SU-DHL-6 (cell line): ENCODE results near the gene TARBP1.

Experiments used
- H2AFZ ChIP-seq: fragments of 200-600 bp; sonication (generic); 2 replicates; pipeline ENCODE4 v1.6.1; 2014; ENCODE audit warnings: low read depth, mild to moderate bottlenecking, moderate library complexity, mixed read lengths, antibody characterized with exemption, low read length; ENCODE audit not compliant: severe bottlenecking
- H3F3A ChIP-seq: fragments of 200-600 bp; shearing (Covaris generic); 2 replicates; pipeline ENCODE4 v1.6.0; 2016; ENCODE audit warnings: antibody characterized with exemption, mild to moderate bottlenecking; ENCODE audit not compliant: insufficient read depth
- H3K27ac ChIP-seq: fragments of 200-600 bp; sonication (generic); 2 replicates; pipeline ENCODE4 v1.5.1; 2016; ENCODE audit warnings: low read depth, mild to moderate bottlenecking, low read length, moderate library complexity, mixed read lengths
- H3K27me3 ChIP-seq: fragments of 200-600 bp; sonication (generic), shearing (Covaris generic); 2 replicates; pipeline ENCODE4 v1.6.0; 2014; ENCODE audit warnings: mild to moderate bottlenecking, low read length
- H3K36me3 ChIP-seq: fragments of 200-600 bp; sonication (generic); 2 replicates; pipeline ENCODE4 v1.6.1; 2014; ENCODE audit warnings: mild to moderate bottlenecking, low read length, mixed read lengths
- H3K4me2 ChIP-seq: fragments of 300-600, 200-600 bp; shearing (Covaris generic), sonication (generic); 2 replicates; pipeline ENCODE4 v1.6.0; 2014; ENCODE audit warnings: low read length, low read depth, mild to moderate bottlenecking; ENCODE audit not compliant: poor library complexity, severe bottlenecking
- H3K4me3 ChIP-seq: fragments of 200-600 bp; sonication (generic); 2 replicates; pipeline ENCODE4 v1.5.1; 2014; ENCODE audit warnings: antibody characterized with exemption, low read length, mild to moderate bottlenecking, mixed read lengths; ENCODE audit not compliant: insufficient read depth, poor library complexity, severe bottlenecking
- H3K79me2 ChIP-seq: fragments of 200-600 bp; sonication (generic); 2 replicates; pipeline ENCODE4 v1.6.1; 2014; ENCODE audit warnings: mild to moderate bottlenecking, low read length, moderate library complexity; ENCODE audit not compliant: insufficient read depth
- H3K9ac ChIP-seq: fragments of 200-600 bp; sonication (generic); 2 replicates; pipeline ENCODE4 v1.7.0; 2014; ENCODE audit warnings: mild to moderate bottlenecking, low read length
- H3K9me2 ChIP-seq: fragments of 200-600 bp; sonication (generic); replicated peaks from 2 replicates; pipeline ENCODE4 v1.6.1; 2014; ENCODE audit warnings: low read length; ENCODE audit not compliant: insufficient read depth
- H3K9me3 ChIP-seq: fragments of 200-600 bp; sonication (generic); 2 replicates; pipeline ENCODE4 v1.6.1; 2014; ENCODE audit warnings: low read length, mixed read lengths; ENCODE audit not compliant: insufficient read depth
- H4K20me1 ChIP-seq: fragments of 200-600 bp; sonication (generic); 2 replicates; pipeline ENCODE4 v1.6.1; 2014; ENCODE audit warnings: low read depth, mild to moderate bottlenecking, antibody characterized with exemption, low read length, moderate library complexity, mixed read lengths
- EZH2phosphoT487 ChIP-seq: fragments of 200-600 bp; sonication (generic), shearing (Covaris generic); conservative IDR thresholded peaks from 2 replicates; pipeline ENCODE4 v1.6.1; 2018; ENCODE audit warnings: mild to moderate bottlenecking, antibody characterized with exemption, low read length, moderate library complexity, mixed read lengths
- TF ChIP-seq, protein P1 (sequence below): fragments of 200-600 bp; sonication (generic); IDR thresholded peaks from one replicate; pipeline ENCODE4 v1.5.1; 2017; ENCODE audit warnings: antibody characterized with exemption, mild to moderate bottlenecking, low read length, moderate library complexity; ENCODE audit not compliant: insufficient read depth, poor library complexity, severe bottlenecking

TARBP1 gene

DNA sequence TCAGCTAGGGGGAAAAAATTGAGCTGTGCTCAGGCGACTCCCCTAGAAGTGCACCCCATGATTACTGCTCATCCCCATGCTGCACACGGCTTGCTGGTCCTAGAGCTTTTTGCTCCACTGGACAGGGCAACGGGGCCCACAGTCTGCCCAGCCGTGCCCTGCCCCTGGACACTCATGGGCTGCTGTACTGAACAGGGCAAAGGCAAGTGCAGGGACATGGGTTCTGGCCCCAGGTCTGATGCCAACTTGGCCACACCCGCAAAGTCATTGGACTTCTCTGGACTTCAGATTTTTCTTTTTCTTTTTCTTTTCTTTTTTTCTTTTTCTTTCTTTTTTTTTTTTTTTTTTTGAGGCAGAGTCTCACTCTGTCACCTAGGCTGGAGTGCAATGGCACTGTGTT, 42.9 kb upstream of the TARBP1 start:
- no peak overlapping the region for H3K27ac ChIP-seq
- H3K4me2 ChIP-seq, result no peak overlapping the region
- no peak overlapping the region for H3K4me3 ChIP-seq
- H3K79me2 ChIP-seq, result no peaks in the 10 kb centered on the region
- no peak for TF ChIP-seq EZH2phosphoT487
- TF ChIP-seq, protein P1, sequence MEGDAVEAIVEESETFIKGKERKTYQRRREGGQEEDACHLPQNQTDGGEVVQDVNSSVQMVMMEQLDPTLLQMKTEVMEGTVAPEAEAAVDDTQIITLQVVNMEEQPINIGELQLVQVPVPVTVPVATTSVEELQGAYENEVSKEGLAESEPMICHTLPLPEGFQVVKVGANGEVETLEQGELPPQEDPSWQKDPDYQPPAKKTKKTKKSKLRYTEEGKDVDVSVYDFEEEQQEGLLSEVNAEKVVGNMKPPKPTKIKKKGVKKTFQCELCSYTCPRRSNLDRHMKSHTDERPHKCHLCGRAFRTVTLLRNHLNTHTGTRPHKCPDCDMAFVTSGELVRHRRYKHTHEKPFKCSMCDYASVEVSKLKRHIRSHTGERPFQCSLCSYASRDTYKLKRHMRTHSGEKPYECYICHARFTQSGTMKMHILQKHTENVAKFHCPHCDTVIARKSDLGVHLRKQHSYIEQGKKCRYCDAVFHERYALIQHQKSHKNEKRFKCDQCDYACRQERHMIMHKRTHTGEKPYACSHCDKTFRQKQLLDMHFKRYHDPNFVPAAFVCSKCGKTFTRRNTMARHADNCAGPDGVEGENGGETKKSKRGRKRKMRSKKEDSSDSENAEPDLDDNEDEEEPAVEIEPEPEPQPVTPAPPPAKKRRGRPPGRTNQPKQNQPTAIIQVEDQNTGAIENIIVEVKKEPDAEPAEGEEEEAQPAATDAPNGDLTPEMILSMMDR, result no peak
- H3K9me2 ChIP-seq, result no peaks in the 10 kb centered on the region
- H4K20me1 ChIP-seq, result no peaks in the 10 kb centered on the region
- no peaks in the 10 kb centered on the region for H3K36me3 ChIP-seq
- H3K27me3 ChIP-seq, result no peaks in the 10 kb centered on the region
- no peak overlapping the region for H2AFZ ChIP-seq
- H3K9ac ChIP-seq, result no peak overlapping the region
- H3K9me3 ChIP-seq, result no peaks in the 10 kb centered on the region
- no peaks in the 10 kb centered on the region for H3F3A ChIP-seq

DNA sequence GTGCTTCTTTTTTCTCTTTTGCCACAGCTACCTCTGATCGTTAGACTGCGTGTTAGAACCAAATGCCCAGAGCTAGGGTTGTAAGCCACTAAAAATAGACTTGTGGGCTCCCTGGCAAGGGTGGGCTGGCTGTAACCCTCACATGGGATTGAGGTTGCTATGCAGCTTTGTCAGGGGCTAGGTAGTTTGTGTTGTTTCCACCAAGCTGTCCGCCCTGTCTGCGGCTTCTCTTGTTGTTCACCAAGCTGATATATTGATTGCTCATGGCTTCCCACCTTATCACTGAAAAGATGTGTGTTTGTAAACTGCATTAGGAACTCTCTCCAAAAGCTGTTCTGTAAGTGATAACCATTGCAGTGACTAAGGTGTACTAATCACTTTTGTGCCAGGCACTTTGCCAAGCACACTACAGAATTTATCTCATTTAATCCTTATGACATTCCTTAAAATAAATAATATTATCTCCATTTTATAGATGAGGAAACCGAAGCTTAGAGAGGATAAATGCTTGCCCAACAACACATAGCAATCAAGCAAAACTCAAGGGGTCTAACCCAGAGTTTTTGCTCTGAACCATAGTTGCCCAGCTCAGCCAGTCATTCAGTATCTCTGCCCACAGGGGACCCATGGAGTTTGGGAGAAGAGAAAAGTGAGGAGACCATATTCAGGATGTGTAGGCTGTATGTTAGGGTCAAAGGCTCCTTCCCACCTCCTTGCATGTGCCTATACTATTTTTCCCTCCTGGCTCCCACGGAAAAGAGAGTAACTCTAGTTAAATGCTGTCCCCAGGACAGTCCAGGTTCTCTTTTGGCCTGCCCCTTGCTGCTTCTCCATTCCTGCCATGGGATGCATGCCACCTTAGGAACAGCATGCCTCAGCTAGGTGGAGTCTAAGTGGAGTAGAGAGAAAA, 42.2 kb upstream of the TARBP1 start:
- H3K9me3 ChIP-seq, result no peaks in the 10 kb centered on the region
- H3K27me3 ChIP-seq, result no peaks in the 10 kb centered on the region
- H3F3A ChIP-seq, result no peaks in the 10 kb centered on the region
- no peak overlapping the region for H3K27ac ChIP-seq
- H4K20me1 ChIP-seq, result no peaks in the 10 kb centered on the region
- H3K4me2 ChIP-seq, result no peak overlapping the region
- no peak overlapping the region for H2AFZ ChIP-seq
- no peaks in the 10 kb centered on the region for H3K9me2 ChIP-seq
- H3K79me2 ChIP-seq, result no peaks in the 10 kb centered on the region
- no peaks in the 10 kb centered on the region for H3K36me3 ChIP-seq
- TF ChIP-seq, protein P1, result no peak
- TF ChIP-seq EZH2phosphoT487, result no peak
- H3K9ac ChIP-seq, result no peak overlapping the region
- no peak overlapping the region for H3K4me3 ChIP-seq

DNA sequence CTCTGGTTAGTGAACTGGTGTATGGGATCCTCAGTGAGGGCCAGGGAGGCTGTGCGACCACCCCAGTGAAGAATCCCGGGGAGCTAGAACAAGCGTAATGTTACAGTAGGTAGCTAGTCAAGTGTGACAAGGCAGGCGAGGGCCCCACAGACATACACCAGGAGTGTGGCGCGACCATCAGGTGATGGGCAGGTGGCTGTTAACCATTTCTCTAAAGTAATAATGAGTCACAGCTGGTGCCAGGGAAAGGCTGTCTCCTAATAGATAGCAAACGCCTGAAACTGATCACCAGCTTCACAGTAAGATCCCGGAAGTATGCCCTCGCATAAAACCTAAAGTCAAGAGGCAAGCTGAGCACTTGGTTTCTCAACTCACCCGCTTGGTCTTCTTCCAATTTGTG, 40.5 kb upstream of the TARBP1 start:
- H3K27ac ChIP-seq, result no peak overlapping the region
- H3K79me2 ChIP-seq, result no peaks in the 10 kb centered on the region
- no peak overlapping the region for H3K4me3 ChIP-seq
- no peak overlapping the region for H3K9ac ChIP-seq
- TF ChIP-seq EZH2phosphoT487, result no peak
- TF ChIP-seq, protein P1, result no peak
- H3F3A ChIP-seq, result no peaks in the 10 kb centered on the region
- H3K9me3 ChIP-seq, result no peaks in the 10 kb centered on the region
- H3K9me2 ChIP-seq, result no peaks in the 10 kb centered on the region
- H4K20me1 ChIP-seq, result no peaks in the 10 kb centered on the region
- no peak overlapping the region for H2AFZ ChIP-seq
- H3K36me3 ChIP-seq, result no peaks in the 10 kb centered on the region
- H3K4me2 ChIP-seq, result no peak overlapping the region
- H3K27me3 ChIP-seq, result no peaks in the 10 kb centered on the region
